HEK293 (cell line): ENCODE data around the gene CRLF2.

Source experiments
- MZF1 ChIP-seq: fragments of 450-650 bp; formaldehyde crosslinking; IDR thresholded peaks from 2 replicates; pipeline ENCODE4 v1.5.1; 2017; ENCODE audit warnings: missing biosample characterization, missing genetic modification characterization, borderline replicate concordance
- TF ChIP-seq, protein P1 (sequence below): fragments of 450-650 bp; formaldehyde crosslinking; IDR thresholded peaks from 2 replicates; pipeline ENCODE4 v1.5.1; 2016; ENCODE audit warnings: missing biosample characterization, missing genetic modification characterization

DNA sequence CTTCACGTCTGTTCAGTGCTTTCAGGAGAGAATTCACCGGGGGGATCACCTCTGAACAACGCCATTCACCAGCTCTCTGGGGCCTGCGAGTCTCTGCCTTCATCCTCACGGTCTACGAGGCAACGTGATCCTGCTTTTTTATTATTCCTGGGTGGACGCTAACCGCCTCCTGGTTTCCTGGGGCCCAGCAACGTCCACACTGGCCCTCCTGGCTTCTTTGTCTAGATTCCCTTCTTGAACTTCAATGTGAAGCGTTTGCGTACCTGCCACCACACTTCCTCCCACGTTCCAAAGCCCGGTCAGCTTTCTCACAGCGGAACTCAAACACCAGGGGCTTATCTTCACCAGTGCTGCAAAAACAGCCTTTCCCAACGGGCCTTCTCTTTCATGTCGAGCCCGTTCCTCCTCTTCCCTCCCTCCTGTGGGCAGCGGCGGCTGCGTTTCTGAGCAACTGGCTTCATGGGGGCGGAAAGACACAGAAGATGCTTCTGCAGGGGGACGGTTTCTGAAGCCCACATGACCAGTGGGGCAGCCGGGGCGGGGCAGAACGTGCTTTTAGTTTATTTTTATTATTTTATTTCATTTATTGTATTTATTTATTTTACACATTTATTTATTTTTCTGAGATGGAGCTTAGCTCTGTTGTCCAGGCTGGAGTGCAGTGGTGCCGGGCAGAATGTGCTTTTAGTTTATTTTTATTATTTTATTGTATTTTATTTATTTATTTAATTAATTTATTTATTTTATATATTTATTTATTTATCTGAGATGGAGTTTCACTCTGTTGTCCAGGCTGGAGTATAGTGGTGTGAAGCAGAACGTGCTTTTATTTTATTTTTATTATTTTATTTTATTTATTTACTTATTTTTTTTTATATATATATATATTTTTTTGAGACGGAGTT, 64.6 kb downstream of the CRLF2 start:
- TF ChIP-seq, protein P1, sequence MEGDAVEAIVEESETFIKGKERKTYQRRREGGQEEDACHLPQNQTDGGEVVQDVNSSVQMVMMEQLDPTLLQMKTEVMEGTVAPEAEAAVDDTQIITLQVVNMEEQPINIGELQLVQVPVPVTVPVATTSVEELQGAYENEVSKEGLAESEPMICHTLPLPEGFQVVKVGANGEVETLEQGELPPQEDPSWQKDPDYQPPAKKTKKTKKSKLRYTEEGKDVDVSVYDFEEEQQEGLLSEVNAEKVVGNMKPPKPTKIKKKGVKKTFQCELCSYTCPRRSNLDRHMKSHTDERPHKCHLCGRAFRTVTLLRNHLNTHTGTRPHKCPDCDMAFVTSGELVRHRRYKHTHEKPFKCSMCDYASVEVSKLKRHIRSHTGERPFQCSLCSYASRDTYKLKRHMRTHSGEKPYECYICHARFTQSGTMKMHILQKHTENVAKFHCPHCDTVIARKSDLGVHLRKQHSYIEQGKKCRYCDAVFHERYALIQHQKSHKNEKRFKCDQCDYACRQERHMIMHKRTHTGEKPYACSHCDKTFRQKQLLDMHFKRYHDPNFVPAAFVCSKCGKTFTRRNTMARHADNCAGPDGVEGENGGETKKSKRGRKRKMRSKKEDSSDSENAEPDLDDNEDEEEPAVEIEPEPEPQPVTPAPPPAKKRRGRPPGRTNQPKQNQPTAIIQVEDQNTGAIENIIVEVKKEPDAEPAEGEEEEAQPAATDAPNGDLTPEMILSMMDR (tag by site-specific recombination): no peak
- no peak for TF ChIP-seq MZF1
